HEK293 (cell line): ENCODE measurements around the gene C19orf44.

Experiments
- OSR2 ChIP-seq: fragments of 450-650 bp; formaldehyde crosslinking; IDR thresholded peaks from 2 replicates; pipeline ENCODE4 v1.5.1; 2016; ENCODE audit warnings: missing biosample characterization, missing genetic modification characterization
- OVOL3 ChIP-seq: fragments of 450-650 bp; formaldehyde crosslinking; IDR thresholded peaks from 2 replicates; pipeline ENCODE4 v1.5.1; 2016; ENCODE audit warnings: missing biosample characterization, missing genetic modification characterization
- PRDM2 ChIP-seq: fragments of 450-650 bp; formaldehyde crosslinking; IDR thresholded peaks from 2 replicates; pipeline ENCODE4 v1.5.1; 2016; ENCODE audit warnings: missing biosample characterization, missing genetic modification characterization, borderline replicate concordance
- SCRT1 ChIP-seq: fragments of 450-650 bp; formaldehyde crosslinking; IDR thresholded peaks from 2 replicates; pipeline ENCODE4 v1.5.1; 2016; ENCODE audit warnings: missing biosample characterization, missing genetic modification characterization, borderline replicate concordance
- SCRT2 ChIP-seq: fragments of 450-650 bp; formaldehyde crosslinking; IDR thresholded peaks from 2 replicates; pipeline ENCODE4 v1.5.1; 2016; ENCODE audit warnings: missing biosample characterization, missing genetic modification characterization
- SETDB1 ChIP-seq: IDR thresholded peaks from one replicate; pipeline ENCODE4 v1.6.1; 2017; ENCODE audit warnings: mild to moderate bottlenecking, low read length, moderate library complexity, mixed read lengths; ENCODE audit not compliant: insufficient read length
- TRIM28 ChIP-seq: IDR thresholded peaks from 2 replicates; pipeline ENCODE4 v1.6.1; 2011; ENCODE audit warnings: low read length, control low read depth, borderline replicate concordance
- ZBTB48 ChIP-seq: fragments of 450-650 bp; formaldehyde crosslinking; IDR thresholded peaks from 2 replicates; pipeline ENCODE4 v1.5.1; 2016; ENCODE audit warnings: missing biosample characterization, missing genetic modification characterization
- ZBTB7A ChIP-seq: fragments of 450-650 bp; formaldehyde crosslinking; IDR thresholded peaks from 2 replicates; pipeline ENCODE4 v1.5.1; 2016; ENCODE audit warnings: low read depth, missing biosample characterization, missing genetic modification characterization
- ZFP37 ChIP-seq: fragments of 450-650 bp; formaldehyde crosslinking; IDR thresholded peaks from 2 replicates; pipeline ENCODE4 v1.5.1; 2016; ENCODE audit warnings: missing biosample characterization, missing genetic modification characterization
- ZFP69B ChIP-seq: fragments of 450-650 bp; formaldehyde crosslinking; IDR thresholded peaks from 2 replicates; pipeline ENCODE4 v1.5.1; 2016; ENCODE audit warnings: missing biosample characterization, missing genetic modification characterization
- ZNF112 ChIP-seq: fragments of 450-650 bp; formaldehyde crosslinking; IDR thresholded peaks from 2 replicates; pipeline ENCODE4 v1.5.0; 2017; ENCODE audit warnings: missing biosample characterization, missing genetic modification characterization
- ZNF121 ChIP-seq: fragments of 450-650 bp; formaldehyde crosslinking; IDR thresholded peaks from 2 replicates; pipeline ENCODE4 v1.5.1; 2016; ENCODE audit warnings: missing biosample characterization, missing genetic modification characterization
- ZNF133 ChIP-seq: fragments of 450-650 bp; formaldehyde crosslinking; IDR thresholded peaks from 2 replicates; pipeline ENCODE4 v1.5.1; 2016; ENCODE audit warnings: missing biosample characterization, missing genetic modification characterization
- ZNF16 ChIP-seq: fragments of 450-650 bp; formaldehyde crosslinking; IDR thresholded peaks from 2 replicates; pipeline ENCODE4 v1.5.1; 2016; ENCODE audit warnings: low read depth, missing biosample characterization, missing genetic modification characterization
- ZNF223 ChIP-seq: fragments of 450-650 bp; formaldehyde crosslinking; IDR thresholded peaks from 2 replicates; pipeline ENCODE4 v1.5.1; 2016; ENCODE audit warnings: missing biosample characterization, missing genetic modification characterization
- ZNF23 ChIP-seq: fragments of 450-650 bp; formaldehyde crosslinking; IDR thresholded peaks from 2 replicates; pipeline ENCODE4 v1.5.1; 2016; ENCODE audit warnings: missing biosample characterization, missing genetic modification characterization, borderline replicate concordance
- ZNF24 ChIP-seq: fragments of 450-650 bp; formaldehyde crosslinking; IDR thresholded peaks from 2 replicates; pipeline ENCODE4 v1.5.1; 2016; ENCODE audit warnings: missing biosample characterization, missing genetic modification characterization
- ZNF324 ChIP-seq: fragments of 450-650 bp; formaldehyde crosslinking; IDR thresholded peaks from 2 replicates; pipeline ENCODE4 v1.5.1; 2016; ENCODE audit warnings: missing biosample characterization, missing genetic modification characterization
- ZNF335 ChIP-seq: fragments of 450-650 bp; formaldehyde crosslinking; conservative IDR thresholded peaks from 2 replicates; pipeline ENCODE4 v1.5.1; 2016; ENCODE audit warnings: missing biosample characterization, missing genetic modification characterization
- ZNF391 ChIP-seq: fragments of 450-650 bp; formaldehyde crosslinking; IDR thresholded peaks from 2 replicates; pipeline ENCODE4 v1.5.1; 2016; ENCODE audit warnings: low read depth, missing biosample characterization, missing genetic modification characterization, borderline replicate concordance
- ZNF560 ChIP-seq: fragments of 450-650 bp; formaldehyde crosslinking; IDR thresholded peaks from 2 replicates; pipeline ENCODE4 v1.5.1; 2017; ENCODE audit warnings: missing biosample characterization, missing genetic modification characterization, borderline replicate concordance
- ZNF623 ChIP-seq: fragments of 450-650 bp; formaldehyde crosslinking; IDR thresholded peaks from 2 replicates; pipeline ENCODE4 v1.5.1; 2016; ENCODE audit warnings: missing biosample characterization, missing genetic modification characterization
- ZNF639 ChIP-seq: fragments of 450-650 bp; formaldehyde crosslinking; IDR thresholded peaks from 2 replicates; pipeline ENCODE4 v1.5.1; 2016; ENCODE audit warnings: missing biosample characterization, missing genetic modification characterization
- ZNF791 ChIP-seq: fragments of 450-650 bp; formaldehyde crosslinking; IDR thresholded peaks from 2 replicates; pipeline ENCODE4 v1.5.1; 2016; ENCODE audit warnings: missing biosample characterization, missing genetic modification characterization
- TF ChIP-seq, protein P1 (sequence below): fragments of 450-650 bp; formaldehyde crosslinking; IDR thresholded peaks from 2 replicates; pipeline ENCODE4 v1.5.1; 2016; ENCODE audit warnings: missing biosample characterization, missing genetic modification characterization
- TF ChIP-seq, protein P2 (sequence below): fragments of 450-650 bp; formaldehyde crosslinking; IDR thresholded peaks from 2 replicates; pipeline ENCODE4 v1.5.1; 2016; ENCODE audit warnings: missing biosample characterization, missing genetic modification characterization
- TF ChIP-seq, protein P3 (sequence below): fragments of 450-650 bp; IDR thresholded peaks from 2 replicates; pipeline ENCODE4 v1.5.1; 2018; ENCODE audit warnings: missing biosample characterization, missing genetic modification characterization
- TF ChIP-seq, protein P4 (sequence below): fragments of 450-650 bp; formaldehyde crosslinking; IDR thresholded peaks from 2 replicates; pipeline ENCODE4 v1.5.1; 2016; ENCODE audit warnings: missing biosample characterization, missing genetic modification characterization

C19orf44 gene

GRCh38 chr19:16569609-16570320 is 73.6 kb downstream of the C19orf44 start (continued):
- TF ChIP-seq ZNF391 (tag by site-specific recombination) (no peak), ZNF121 (tag by site-specific recombination) (0 out of 2 replicates have a peak, but pooled peaks have one; percentile 18), SCRT1 (tag by site-specific recombination) (no peak), ZNF324 (tag by site-specific recombination) (no peak; the same call in 1 of the 2 replicates), ZNF335 (tag by site-specific recombination) (peak; percentile 66), SCRT2 (tag by site-specific recombination) (no peak), OSR2 (tag by site-specific recombination) (peak; percentile 55), TRIM28 (no peak), SETDB1 (no peak), ZNF16 (tag by site-specific recombination) (no peak), ZNF791 (tag by site-specific recombination) (no peak), ZNF133 (tag by site-specific recombination) (no peak), ZFP37 (tag by site-specific recombination) (peak; percentile 38; the same call in 1 of the 2 replicates), OVOL3 (tag by site-specific recombination) (no peak), ZNF639 (tag by site-specific recombination) (peak; percentile 81), ZNF223 (tag by site-specific recombination) (no peak), ZNF560 (tag by site-specific recombination) (no peak), ZNF23 (tag by site-specific recombination) (no peak), ZFP69B (tag by site-specific recombination) (0 out of 2 replicates have a peak, but pooled peaks have one; percentile 30), ZNF623 (no peak), ZNF112 (no peak), ZBTB48 (no peak), ZNF24 (peak; percentile 77; the same call in 1 of the 2 replicates), ZBTB7A (tag by site-specific recombination) (0 out of 2 replicates have a peak, but pooled peaks have one; percentile 32), PRDM2 (tag by site-specific recombination) (no peak)
- TF ChIP-seq, protein P1, sequence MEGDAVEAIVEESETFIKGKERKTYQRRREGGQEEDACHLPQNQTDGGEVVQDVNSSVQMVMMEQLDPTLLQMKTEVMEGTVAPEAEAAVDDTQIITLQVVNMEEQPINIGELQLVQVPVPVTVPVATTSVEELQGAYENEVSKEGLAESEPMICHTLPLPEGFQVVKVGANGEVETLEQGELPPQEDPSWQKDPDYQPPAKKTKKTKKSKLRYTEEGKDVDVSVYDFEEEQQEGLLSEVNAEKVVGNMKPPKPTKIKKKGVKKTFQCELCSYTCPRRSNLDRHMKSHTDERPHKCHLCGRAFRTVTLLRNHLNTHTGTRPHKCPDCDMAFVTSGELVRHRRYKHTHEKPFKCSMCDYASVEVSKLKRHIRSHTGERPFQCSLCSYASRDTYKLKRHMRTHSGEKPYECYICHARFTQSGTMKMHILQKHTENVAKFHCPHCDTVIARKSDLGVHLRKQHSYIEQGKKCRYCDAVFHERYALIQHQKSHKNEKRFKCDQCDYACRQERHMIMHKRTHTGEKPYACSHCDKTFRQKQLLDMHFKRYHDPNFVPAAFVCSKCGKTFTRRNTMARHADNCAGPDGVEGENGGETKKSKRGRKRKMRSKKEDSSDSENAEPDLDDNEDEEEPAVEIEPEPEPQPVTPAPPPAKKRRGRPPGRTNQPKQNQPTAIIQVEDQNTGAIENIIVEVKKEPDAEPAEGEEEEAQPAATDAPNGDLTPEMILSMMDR = no peak
- TF ChIP-seq, protein P2, sequence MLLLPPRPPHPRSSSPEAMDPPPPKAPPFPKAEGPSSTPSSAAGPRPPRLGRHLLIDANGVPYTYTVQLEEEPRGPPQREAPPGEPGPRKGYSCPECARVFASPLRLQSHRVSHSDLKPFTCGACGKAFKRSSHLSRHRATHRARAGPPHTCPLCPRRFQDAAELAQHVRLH (tag by site-specific recombination) = no peak
- TF ChIP-seq, protein P3, sequence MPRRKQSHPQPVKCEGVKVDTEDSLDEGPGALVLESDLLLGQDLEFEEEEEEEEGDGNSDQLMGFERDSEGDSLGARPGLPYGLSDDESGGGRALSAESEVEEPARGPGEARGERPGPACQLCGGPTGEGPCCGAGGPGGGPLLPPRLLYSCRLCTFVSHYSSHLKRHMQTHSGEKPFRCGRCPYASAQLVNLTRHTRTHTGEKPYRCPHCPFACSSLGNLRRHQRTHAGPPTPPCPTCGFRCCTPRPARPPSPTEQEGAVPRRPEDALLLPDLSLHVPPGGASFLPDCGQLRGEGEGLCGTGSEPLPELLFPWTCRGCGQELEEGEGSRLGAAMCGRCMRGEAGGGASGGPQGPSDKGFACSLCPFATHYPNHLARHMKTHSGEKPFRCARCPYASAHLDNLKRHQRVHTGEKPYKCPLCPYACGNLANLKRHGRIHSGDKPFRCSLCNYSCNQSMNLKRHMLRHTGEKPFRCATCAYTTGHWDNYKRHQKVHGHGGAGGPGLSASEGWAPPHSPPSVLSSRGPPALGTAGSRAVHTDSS = no peak
- TF ChIP-seq, protein P4, sequence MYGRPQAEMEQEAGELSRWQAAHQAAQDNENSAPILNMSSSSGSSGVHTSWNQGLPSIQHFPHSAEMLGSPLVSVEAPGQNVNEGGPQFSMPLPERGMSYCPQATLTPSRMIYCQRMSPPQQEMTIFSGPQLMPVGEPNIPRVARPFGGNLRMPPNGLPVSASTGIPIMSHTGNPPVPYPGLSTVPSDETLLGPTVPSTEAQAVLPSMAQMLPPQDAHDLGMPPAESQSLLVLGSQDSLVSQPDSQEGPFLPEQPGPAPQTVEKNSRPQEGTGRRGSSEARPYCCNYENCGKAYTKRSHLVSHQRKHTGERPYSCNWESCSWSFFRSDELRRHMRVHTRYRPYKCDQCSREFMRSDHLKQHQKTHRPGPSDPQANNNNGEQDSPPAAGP = peak; percentile 56; the same call in 1 of the 2 replicates
